DOHH2 (cell line): ENCODE measurements around the gene SYNPO2.

Experiments used
- H3F3A ChIP-seq: fragments of 200-600 bp; sonication (generic), shearing (Covaris generic); 2 replicates; pipeline ENCODE4 v1.6.0; 2016; ENCODE audit warnings: antibody characterized with exemption, mild to moderate bottlenecking; ENCODE audit not compliant: control insufficient read depth, insufficient read depth
- H3K27ac ChIP-seq: fragments of 200-600 bp; sonication (generic); 2 replicates; pipeline ENCODE4 v1.5.1; 2014; ENCODE audit warnings: low read depth, mild to moderate bottlenecking, low read length, moderate library complexity
- H3K27me3 ChIP-seq: fragments of 200-600 bp; sonication (generic); 2 replicates; pipeline ENCODE4 v1.6.1; 2014; ENCODE audit warnings: mild to moderate bottlenecking, low read length, mixed read lengths; ENCODE audit not compliant: control insufficient read depth
- H3K36me3 ChIP-seq: fragments of 200-600 bp; sonication (generic); 2 replicates; pipeline ENCODE4 v1.6.1; 2014; ENCODE audit warnings: mild to moderate bottlenecking, low read length, moderate library complexity, mixed read lengths; ENCODE audit not compliant: control insufficient read depth
- H3K4me1 ChIP-seq: fragments of 200-600 bp; sonication (generic); 2 replicates; pipeline ENCODE4 v1.6.1; 2014; ENCODE audit warnings: mild to moderate bottlenecking, low read length, mixed read lengths; ENCODE audit not compliant: control insufficient read depth
- H3K4me2 ChIP-seq: fragments of 200-600 bp; sonication (generic); 2 replicates; pipeline ENCODE4 v1.6.0; 2014; ENCODE audit warnings: mild to moderate bottlenecking, low read length, moderate library complexity
- H3K4me3 ChIP-seq: fragments of 200-600 bp; sonication (generic); 2 replicates; pipeline ENCODE4 v1.5.1; 2014; ENCODE audit warnings: mild to moderate bottlenecking, low read length, mixed read lengths
- H3K79me2 ChIP-seq: fragments of 200-600 bp; sonication (generic); 2 replicates; pipeline ENCODE4 v1.6.1; 2014; ENCODE audit warnings: mild to moderate bottlenecking, low read length, mixed read lengths; ENCODE audit not compliant: control insufficient read depth
- H3K9me2 ChIP-seq: fragments of 200-600 bp; sonication (generic); replicated peaks from 2 replicates; pipeline ENCODE4 v1.6.1; 2014; ENCODE audit warnings: mild to moderate bottlenecking, low read length, mixed read lengths; ENCODE audit not compliant: control insufficient read depth
- H3K9me3 ChIP-seq: fragments of 200-600 bp; sonication (generic); 2 replicates; pipeline ENCODE4 v1.6.1; 2014; ENCODE audit warnings: antibody characterized with exemption, low read length, mixed read lengths; ENCODE audit not compliant: control insufficient read depth, insufficient read depth
- H4K20me1 ChIP-seq: fragments of 200-600 bp; sonication (generic); 2 replicates; pipeline ENCODE4 v1.6.0; 2014; ENCODE audit warnings: low read depth, mild to moderate bottlenecking, antibody characterized with exemption, low read length, moderate library complexity; ENCODE audit not compliant: control insufficient read depth, insufficient read depth
- CTCF ChIP-seq: fragments of 200-600 bp; sonication (generic); IDR thresholded peaks from one replicate; pipeline ENCODE4 v1.5.1; 2014; ENCODE audit warnings: antibody characterized with exemption, mild to moderate bottlenecking, low read depth, low read length; ENCODE audit not compliant: poor library complexity, severe bottlenecking
- EZH2phosphoT487 ChIP-seq: fragments of 200-600 bp; sonication (generic); IDR thresholded peaks from 2 replicates; pipeline ENCODE4 v1.6.1; 2017; ENCODE audit warnings: borderline replicate concordance, mild to moderate bottlenecking, antibody characterized with exemption, low read length, moderate library complexity, mixed read lengths

SYNPO2 gene

GRCh38 chr4:118995693-118996391 lies 107.2 kb downstream of the SYNPO2 start:
- Histone ChIP-seq H3K36me3 (no peaks in the 10 kb centered on the region), H3K4me3 (no peak overlapping the region), H3K27me3 (no peaks in the 10 kb centered on the region), H4K20me1 (no peaks in the 10 kb centered on the region), H3F3A (peaks cover 14% of the 10 kb centered on the region; the same call in 1 of the 2 replicates), H3K27ac (no peak overlapping the region), H3K9me3 (no peaks in the 10 kb centered on the region), H3K9me2 (no peaks in the 10 kb centered on the region), H3K4me2 (no peak overlapping the region), H3K4me1 (peaks cover 74% of the 10 kb centered on the region), H3K79me2 (no peaks in the 10 kb centered on the region)
- TF ChIP-seq CTCF, result no peak
- TF ChIP-seq EZH2phosphoT487, result no peak

GRCh38 chr4:118997601-118998000 lies 108.9 kb downstream of the SYNPO2 start:
- peaks cover 70% of the 10 kb centered on the region for H3K4me1 ChIP-seq
- H3F3A ChIP-seq, result peaks cover 16% of the 10 kb centered on the region
- H3K4me2 ChIP-seq, result peak overlapping the region; percentile 53
- H3K79me2 ChIP-seq, result no peaks in the 10 kb centered on the region
- H3K27me3 ChIP-seq, result no peaks in the 10 kb centered on the region
- H3K27ac ChIP-seq, result peak overlapping the region; percentile 66
- H3K9me3 ChIP-seq, result no peaks in the 10 kb centered on the region
- no peaks in the 10 kb centered on the region for H3K9me2 ChIP-seq
- TF ChIP-seq EZH2phosphoT487 (no peak), CTCF (no peak)
- H4K20me1 ChIP-seq, result no peaks in the 10 kb centered on the region
- peak overlapping the region; percentile 36 for H3K4me3 ChIP-seq
- H3K36me3 ChIP-seq, result no peaks in the 10 kb centered on the region

GRCh38 chr4:118999919-119000318 lies 111.3 kb downstream of the SYNPO2 start:
- H3K9me2 ChIP-seq, result no peaks in the 10 kb centered on the region
- no peaks in the 10 kb centered on the region for H4K20me1 ChIP-seq
- peak overlapping the region; percentile 42 for H3K4me2 ChIP-seq
- TF ChIP-seq CTCF, result no peak
- TF ChIP-seq EZH2phosphoT487, result no peak
- H3K79me2 ChIP-seq, result no peaks in the 10 kb centered on the region
- no peaks in the 10 kb centered on the region for H3K9me3 ChIP-seq
- no peaks in the 10 kb centered on the region for H3K36me3 ChIP-seq
- H3K27ac ChIP-seq, result peak overlapping the region; percentile 42
- peaks cover 76% of the 10 kb centered on the region for H3K4me1 ChIP-seq
- no peaks in the 10 kb centered on the region for H3K27me3 ChIP-seq
- H3K4me3 ChIP-seq, result peak overlapping the region; percentile 21
- peaks cover 19% of the 10 kb centered on the region for H3F3A ChIP-seq
